ENCODE results near the gene ALS2. TPM values are rescaled to one million over a fixed set of nuclear protein-coding genes. Genes with fewer than 3 reads are reported as not detected.

Gene ALS2
- total and polyA plus RNA-seq, 2 donors (not counting 1 experiment from before 2014, with no cell fraction given), result 1.4 to 16.7 TPM

GRCh38 chr2:201769666-201770373 lies 10.9 kb downstream of the ALS2 start:
- H3K4me2 ChIP-seq (replicated peaks; ENCODE audit: low read depth, low read length, poor library complexity, severe bottlenecking), result no peak overlapping the region
- H4K20me1 ChIP-seq (ENCODE audit: control insufficient read depth, insufficient read depth, low read length, poor library complexity, severe bottlenecking), result no peaks in the 10 kb centered on the region
- no peaks in the 10 kb centered on the region for H3K4me1 ChIP-seq (ENCODE audit: control insufficient read depth in 2 of 2, insufficient read depth in 2 of 2, low read length in 2 of 2)
- no peak for DNase-seq
- no peaks in the 10 kb centered on the region for H3K27me3 ChIP-seq (replicated peaks in 1 of 4; ENCODE audit: control extremely low read depth in 1 of 4, control insufficient read depth in 3 of 4, insufficient read depth in 4 of 4, low read length in 3 of 4)
- peaks cover 7% of the 10 kb centered on the region for H3K79me2 ChIP-seq (ENCODE audit: control insufficient read depth, insufficient read depth, low read length)
- H3K27ac Mint-ChIP-seq, result no peak overlapping the region
- WGBS (ENCODE audit: insufficient coverage), result 100% methylated on average over 2 of the region's 4 CpGs
- no peak for TF ChIP-seq CTCF (IDR thresholded peaks at IDR 0.05)
- TF ChIP-seq EZH2 (IDR thresholded peaks at IDR 0.05; ENCODE audit: borderline replicate concordance, insufficient read depth, low read depth, low read length, poor library complexity, severe bottlenecking), result no peak
- H3K9me3 ChIP-seq (ENCODE audit: control extremely low read depth in 1 of 3, control insufficient read depth in 2 of 3, insufficient read depth in 1 of 3, low read length in 2 of 3), result no peaks in the 10 kb centered on the region
- intact Hi-C loops (cut with micrococcal nuclease), result no loop called here
- no peaks in the 10 kb centered on the region for H3K27me3 Mint-ChIP-seq
- no peak overlapping the region for H3K4me3 ChIP-seq (ENCODE audit: control extremely low read depth in 1 of 5, extremely low read depth in 1 of 5, insufficient read depth in 1 of 5, low read depth in 2 of 5, low read length in 4 of 5)
- peaks cover 0 to 5% of the 10 kb centered on the region in 2 experiments for H3K36me3 ChIP-seq (replicated peaks in 1 of 2; ENCODE audit: control extremely low read depth in 1 of 2, control insufficient read depth in 1 of 2, extremely low read depth in 1 of 2, insufficient read depth in 2 of 2, low read length in 1 of 2)
- no peaks in the 10 kb centered on the region for H3K4me1 Mint-ChIP-seq
- H3K9me3 Mint-ChIP-seq (ENCODE audit: insufficient read depth), result no peaks in the 10 kb centered on the region
- H3K9ac ChIP-seq (ENCODE audit: low read length), result no peak overlapping the region
- H3K27ac ChIP-seq (ENCODE audit: low read length in 2 of 2), result no peak overlapping the region
- H2AFZ ChIP-seq (ENCODE audit: insufficient read depth, low read depth, low read length, poor library complexity, severe bottlenecking), result no peak overlapping the region
- ChIA-PET POLR2A (no interaction called here), CTCF (no interaction called here)
- ATAC-seq (ENCODE audit: low read depth), result no peak
- H3K4me3 Mint-ChIP-seq, result no peak overlapping the region

- H3K4me3 Mint-ChIP-seq, result no peak overlapping the region
- no peak overlapping the region for H3K4me2 ChIP-seq (replicated peaks; ENCODE audit: low read depth, low read length, poor library complexity, severe bottlenecking)
- H3K9me3 ChIP-seq (ENCODE audit: control extremely low read depth in 1 of 3, control insufficient read depth in 2 of 3, insufficient read depth in 1 of 3, low read length in 2 of 3), result no peaks in the 10 kb centered on the region
- H3K9me3 Mint-ChIP-seq (ENCODE audit: insufficient read depth), result no peaks in the 10 kb centered on the region
- no peak for ATAC-seq (ENCODE audit: low read depth)
- CTCF ChIA-PET, result interaction anchor here (1.7 kb wide), 1 partner anchor 92 kb away, joined by 6 read pairs; no protein-coding TSS in a partner anchor
- H3K4me1 ChIP-seq (ENCODE audit: control insufficient read depth in 2 of 2, insufficient read depth in 2 of 2, low read length in 2 of 2), result no peaks in the 10 kb centered on the region
- TF ChIP-seq CTCF (IDR thresholded peaks at IDR 0.05) (no peak), EZH2 (IDR thresholded peaks at IDR 0.05; ENCODE audit: borderline replicate concordance, insufficient read depth, low read depth, low read length, poor library complexity, severe bottlenecking) (no peak)
- no peak overlapping the region for H3K27ac Mint-ChIP-seq
- no peaks in the 10 kb centered on the region for H3K27me3 ChIP-seq (replicated peaks in 1 of 4; ENCODE audit: control extremely low read depth in 1 of 4, control insufficient read depth in 3 of 4, insufficient read depth in 4 of 4, low read length in 3 of 4)
- peaks cover 7% of the 10 kb centered on the region for H3K79me2 ChIP-seq (ENCODE audit: control insufficient read depth, insufficient read depth, low read length)
- H3K27me3 Mint-ChIP-seq, result no peaks in the 10 kb centered on the region
- intact Hi-C loops (cut with micrococcal nuclease), result no loop called here
- H3K4me1 Mint-ChIP-seq, result no peaks in the 10 kb centered on the region
- POLR2A ChIA-PET, result no interaction called here
- no peak overlapping the region for H2AFZ ChIP-seq (ENCODE audit: insufficient read depth, low read depth, low read length, poor library complexity, severe bottlenecking)
- no CpG with 5 or more reads among the region's 1 CpG for WGBS (ENCODE audit: insufficient coverage)
- peaks cover 0 to 5% of the 10 kb centered on the region in 2 experiments for H3K36me3 ChIP-seq (replicated peaks in 1 of 2; ENCODE audit: control extremely low read depth in 1 of 2, control insufficient read depth in 1 of 2, extremely low read depth in 1 of 2, insufficient read depth in 2 of 2, low read length in 1 of 2)
- no peaks in the 10 kb centered on the region for H4K20me1 ChIP-seq (ENCODE audit: control insufficient read depth, insufficient read depth, low read length, poor library complexity, severe bottlenecking)
- H3K27ac ChIP-seq (ENCODE audit: low read length in 2 of 2), result no peak overlapping the region
- H3K9ac ChIP-seq (ENCODE audit: low read length), result no peak overlapping the region
- no peak for DNase-seq
- H3K4me3 ChIP-seq (ENCODE audit: control extremely low read depth in 1 of 5, extremely low read depth in 1 of 5, insufficient read depth in 1 of 5, low read depth in 2 of 5, low read length in 4 of 5), result no peak overlapping the region
These were observed 11.8 kb downstream of the ALS2 start for GRCh38 chr2:201768918-201769317.

Data from B cell (primary cell).